GM12891 (cell line): ENCODE measurements around the gene PGP.

ENCODE experiments used
- POLR2A ChIP-seq: IDR thresholded peaks from 2 replicates; pipeline ENCODE4 v1.6.1; 2011; ENCODE audit warnings: low read depth, low read length, control low read depth
- POLR2AphosphoS5 ChIP-seq: IDR thresholded peaks from 2 replicates; pipeline ENCODE4 v1.6.1; 2011; ENCODE audit warnings: low read depth, low read length, control low read depth
- SPI1 ChIP-seq: IDR thresholded peaks from 2 replicates; pipeline ENCODE4 v1.6.1; 2011; ENCODE audit warnings: low read depth, low read length, control low read depth
- TAF1 ChIP-seq: IDR thresholded peaks from 2 replicates; pipeline ENCODE4 v1.6.1; 2011; ENCODE audit warnings: low read depth, low read length, control low read depth

DNA sequence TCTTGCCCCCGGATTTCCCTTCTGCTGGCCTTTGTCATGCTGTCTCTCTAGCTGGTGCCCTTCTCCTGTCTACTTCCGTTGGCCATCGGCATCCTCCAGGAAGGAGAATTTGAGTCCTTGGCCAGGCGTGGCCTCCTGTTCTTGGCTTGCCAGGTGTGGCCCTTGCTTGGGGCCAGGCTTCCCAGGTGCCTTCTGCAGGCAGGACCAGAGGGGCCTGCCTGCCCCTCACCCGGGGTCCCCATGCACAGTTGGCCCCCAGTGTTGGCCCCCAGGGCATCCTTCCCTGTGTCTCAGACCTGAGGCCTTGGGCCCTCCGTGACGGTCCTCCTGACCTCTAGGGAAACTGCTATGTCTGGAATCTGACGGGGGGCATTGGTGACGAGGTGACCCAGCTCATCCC, 6.8 kb downstream of the PGP start:
- no peak for TF ChIP-seq POLR2AphosphoS5
- no peak for TF ChIP-seq POLR2A
- TF ChIP-seq SPI1, result no peak
- TF ChIP-seq TAF1, result no peak
